HepG2 (cell line): ENCODE measurements around the gene GNGT2. TPM values are rescaled to one million over a fixed set of nuclear protein-coding genes. Genes with fewer than 3 reads are reported as not detected.
A peak's percentile ranks its signal among the peaks of the same experiment; 100 is the strongest.

Experiments used
- ATAC-seq: fragments of 200-7000 bp; cut with Tn5 transposase; 3 replicates; pipeline ENCODE4 v1.9.1; 2020; ENCODE audit warnings: mild to moderate bottlenecking, moderate library complexity
- BruUV-seq: library from RNA; stranded (reverse); fragments of 400-500 nt; replicated peaks from 2 replicates; lab custom pipeline; 2021; lab: Mats Ljungman, UMichigan
- CTCF ChIA-PET: fragments of 300-600 bp; formaldehyde crosslinking; extraction: SDS; loops from one replicate; lab custom pipeline; 2021; ENCODE audit warnings: low total read pairs, inconsistent platforms, low intra/inter-chr PET ratio; lab: Yijun Ruan, JAX
- POLR2A ChIA-PET: fragments of 350-600 bp; sonication (Branson Sonifier 250); formaldehyde crosslinking; loops from one replicate; lab custom pipeline; 2020; ENCODE audit warnings: antibody characterized with exemption, inconsistent platforms; lab: Yijun Ruan, JAX
- DNase-seq: peaks from one replicate; pipeline ENCODE4 v3.0.0-alpha.2; 2015; ENCODE audit warnings: low spot score
- FAIRE-seq: peaks from 3 replicates; lab custom pipeline; 2011; peaks lifted over from hg19 to GRCh38; lab: Jason Lieb, UNC
- H2AFZ ChIP-seq: one replicate; pipeline ENCODE4 v1.6.1; 2011; ENCODE audit warnings: low read length, inconsistent platforms
- H3K27ac ChIP-seq: fragments of 300-600 bp; 3 replicates; pipeline ENCODE4 v1.8.0; 2011; ENCODE audit warnings: mixed run types, mild to moderate bottlenecking, mixed read lengths, low read length, inconsistent platforms; ENCODE audit not compliant: insufficient read depth; ENCODE audit errors: extremely low read length
- H3K27me3 ChIP-seq, 2 experiments: fragments of 200-600 bp in 1 of 2; 2 replicates in 1 of 2; 3 replicates in 1 of 2; pipeline versions ENCODE4 v1.6.0 to v1.8.0; 2011; ENCODE audit warnings: low read length in 2 of 2, mild to moderate bottlenecking in 2 of 2, moderate library complexity in 2 of 2, inconsistent platforms in 1 of 2; ENCODE audit not compliant: insufficient read depth in 2 of 2, control insufficient read depth in 1 of 2
- H3K36me3 ChIP-seq, 2 experiments: fragments of 200-600 bp in 1 of 2; replicated peaks in 1 of 2; 2 replicates in 1 of 2; 3 replicates in 1 of 2; pipeline versions ENCODE4 v1.5.1 to v1.8.0; 2011; ENCODE audit warnings: low read length in 2 of 2, inconsistent platforms in 1 of 2; ENCODE audit not compliant: insufficient read depth in 2 of 2, control insufficient read depth in 1 of 2
- H3K4me1 ChIP-seq: 2 replicates; pipeline ENCODE4 v1.5.1; 2012; ENCODE audit warnings: low read length, inconsistent platforms; ENCODE audit not compliant: insufficient read depth
- H3K4me2 ChIP-seq: 2 replicates; pipeline ENCODE4 v1.6.0; 2011; ENCODE audit warnings: low read depth, low read length, inconsistent platforms
- H3K4me3 ChIP-seq, 3 experiments: fragments of 200-600 bp in 1 of 3; sonication (generic), shearing (Covaris generic) in 1 of 3; replicated peaks in 1 of 3; 2 replicates each; pipeline ENCODE4 v1.5.1; 2011 to 2016; ENCODE audit warnings: low read length in 3 of 3, inconsistent platforms in 2 of 3, low read depth in 2 of 3, mild to moderate bottlenecking in 2 of 3, control low read depth in 1 of 3, mixed read lengths in 1 of 3; ENCODE audit not compliant: insufficient read depth in 1 of 3
- H3K79me2 ChIP-seq: one replicate; pipeline ENCODE4 v1.6.1; 2011; ENCODE audit warnings: low read length, inconsistent platforms; ENCODE audit not compliant: insufficient read depth
- H3K9ac ChIP-seq: 2 replicates; pipeline ENCODE4 v1.6.0; 2011; ENCODE audit warnings: mild to moderate bottlenecking, low read depth, low read length, inconsistent platforms; ENCODE audit not compliant: insufficient read depth
- H3K9me3 ChIP-seq: 2 replicates; pipeline ENCODE4 v1.5.1; 2012; ENCODE audit warnings: mild to moderate bottlenecking, low read length
- H4K20me1 ChIP-seq: 2 replicates; pipeline ENCODE4 v1.6.0; 2011; ENCODE audit warnings: inconsistent platforms, mild to moderate bottlenecking, low read length, moderate library complexity; ENCODE audit not compliant: insufficient read depth
- ATF7 ChIP-seq, 2 experiments: fragments of 450-650 bp in 1 of 2; sonication (generic) in 1 of 2; formaldehyde crosslinking in 1 of 2; IDR thresholded peaks; 2 replicates each; pipeline versions ENCODE4 v1.4.0 to v1.6.1; 2016 to 2020; ENCODE audit warnings: antibody characterized with exemption in 1 of 2, mild to moderate bottlenecking in 1 of 2, missing genetic modification reagents in 1 of 2
- HDAC1 ChIP-seq: sonication (generic); formaldehyde crosslinking; IDR thresholded peaks from 2 replicates; pipeline ENCODE4 v1.5.1; 2020; ENCODE audit warnings: mild to moderate bottlenecking, missing genetic modification reagents
- PHF5A ChIP-seq: IDR thresholded peaks from one replicate; pipeline ENCODE4 v1.6.1; 2018; ENCODE audit warnings: low read depth, missing genetic modification reagents; ENCODE audit not compliant: unreplicated experiment
- RORA ChIP-seq: sonication (generic); formaldehyde crosslinking; IDR thresholded peaks from 2 replicates; pipeline ENCODE4 v1.5.0; 2020; ENCODE audit warnings: mild to moderate bottlenecking, missing genetic modification reagents, moderate library complexity
- SOX6 ChIP-seq, 2 experiments: fragments of 450-650 bp in 1 of 2; sonication (generic) in 1 of 2; formaldehyde crosslinking in 1 of 2; IDR thresholded peaks; 2 replicates each; pipeline versions ENCODE4 v1.4.0 to v1.6.1; 2017 to 2020; ENCODE audit warnings: antibody characterized with exemption in 1 of 2, mild to moderate bottlenecking in 1 of 2, missing genetic modification reagents in 1 of 2
- ZFP62 ChIP-seq: sonication (generic); formaldehyde crosslinking; IDR thresholded peaks from 2 replicates; pipeline ENCODE4 v1.4.0; 2020; ENCODE audit warnings: missing genetic modification reagents
- ZFP90 ChIP-seq: sonication (generic); formaldehyde crosslinking; IDR thresholded peaks from 2 replicates; pipeline ENCODE4 v1.8.0; 2022; ENCODE audit warnings: missing genetic modification reagents, mild to moderate bottlenecking, inconsistent platforms, borderline replicate concordance
- ZNF34 ChIP-seq: sonication (generic); formaldehyde crosslinking; IDR thresholded peaks from 2 replicates; pipeline ENCODE4 v1.4.0; 2020; ENCODE audit warnings: mild to moderate bottlenecking, missing genetic modification reagents, borderline replicate concordance
- ZNF343 ChIP-seq: sonication (generic); formaldehyde crosslinking; IDR thresholded peaks from 2 replicates; pipeline ENCODE4 v1.4.0; 2020; ENCODE audit warnings: mild to moderate bottlenecking, missing genetic modification reagents
- ZNF780A ChIP-seq: sonication (generic); formaldehyde crosslinking; IDR thresholded peaks from 2 replicates; pipeline ENCODE4 v1.8.0; 2022; ENCODE audit warnings: mild to moderate bottlenecking, missing genetic modification reagents, moderate library complexity
- ZSCAN22 ChIP-seq: sonication (generic); formaldehyde crosslinking; IDR thresholded peaks from 2 replicates; pipeline ENCODE4 v1.4.0; 2020; ENCODE audit warnings: mild to moderate bottlenecking, missing genetic modification reagents
- WGBS: methylation state at CpG from one replicate; pipeline ENCODE4 v1.1.6; 2017; ENCODE audit warnings: low lambda C conversion rate; 5-methylcytosine and 5-hydroxymethylcytosine counted together
- in situ Hi-C: cut with HindIII; loops from 2 replicates; pipeline ENCODE4 v1.10.0; 2017; ENCODE audit warnings: low pct_unique_long_range_greater_than_20kb; ENCODE audit not compliant: extremely low pct_ligation_motif_present
- intact Hi-C: fragments of 100-400 bp; cut with micrococcal nuclease; formaldehyde crosslinking; loops from one replicate; pipeline ENCODE4 v1.10.0; 2022; ENCODE audit not compliant: unreplicated experiment
- polyA plus RNA-seq, 8 experiments: library from polyadenylated mRNA; depleted of rRNA in 3 of 8; stranded (reverse) in 7 of 8; unstranded in 1 of 8; fragments of >200 nt; fragmentation: Illumina TruSeq in 4 of 8; extraction: Trizol in 4 of 8; gene quantifications; 2 replicates each; pipeline versions ENCODE4 v1.2.1 to v1.2.3, GENCODE V29; 2011 to 2016; ENCODE audit warnings: low read depth in 4 of 8, missing spikeins in 1 of 8, mixed read lengths in 1 of 8; ENCODE audit not compliant: insufficient read depth in 1 of 8
- total RNA-seq, 5 experiments: library from RNA; depleted of rRNA; stranded (reverse); fragments of >200 nt; fragmentation: Illumina TruSeq; extraction: Trizol; gene quantifications; 2 replicates each; pipeline ENCODE4 v1.2.3, GENCODE V29; 2016; ENCODE audit warnings: low read depth in 1 of 5
- TF ChIP-seq, protein P1 (sequence below): sonication (generic); formaldehyde crosslinking; conservative IDR thresholded peaks from 2 replicates; pipeline ENCODE4 v1.8.0; 2022; ENCODE audit warnings: low read depth, missing genetic modification reagents
- TF ChIP-seq, protein P2 (sequence below): sonication (generic); formaldehyde crosslinking; IDR thresholded peaks from 2 replicates; pipeline ENCODE4 v1.5.0; 2020; ENCODE audit warnings: mild to moderate bottlenecking, low read depth, missing genetic modification reagents, borderline replicate concordance
- TF ChIP-seq, protein P3 (sequence below): sonication (generic); formaldehyde crosslinking; IDR thresholded peaks from 2 replicates; pipeline ENCODE4 v1.4.0; 2020; ENCODE audit warnings: mild to moderate bottlenecking, missing genetic modification reagents
- TF ChIP-seq, protein P4 (sequence below): sonication (generic); formaldehyde crosslinking; IDR thresholded peaks from 2 replicates; pipeline ENCODE4 v1.4.0; 2020; ENCODE audit warnings: missing genetic modification reagents, mild to moderate bottlenecking, borderline replicate concordance
- TF ChIP-seq, protein P5 (sequence below): IDR thresholded peaks from 2 replicates; pipeline ENCODE4 v1.6.1; 2016; ENCODE audit warnings: control low read depth

The GNGT2 gene
- total and polyA plus RNA-seq, 2 of the 13 experiments (the other 11 are each of a cell fraction or from before 2014, with no cell fraction given) = not detected

DNA sequence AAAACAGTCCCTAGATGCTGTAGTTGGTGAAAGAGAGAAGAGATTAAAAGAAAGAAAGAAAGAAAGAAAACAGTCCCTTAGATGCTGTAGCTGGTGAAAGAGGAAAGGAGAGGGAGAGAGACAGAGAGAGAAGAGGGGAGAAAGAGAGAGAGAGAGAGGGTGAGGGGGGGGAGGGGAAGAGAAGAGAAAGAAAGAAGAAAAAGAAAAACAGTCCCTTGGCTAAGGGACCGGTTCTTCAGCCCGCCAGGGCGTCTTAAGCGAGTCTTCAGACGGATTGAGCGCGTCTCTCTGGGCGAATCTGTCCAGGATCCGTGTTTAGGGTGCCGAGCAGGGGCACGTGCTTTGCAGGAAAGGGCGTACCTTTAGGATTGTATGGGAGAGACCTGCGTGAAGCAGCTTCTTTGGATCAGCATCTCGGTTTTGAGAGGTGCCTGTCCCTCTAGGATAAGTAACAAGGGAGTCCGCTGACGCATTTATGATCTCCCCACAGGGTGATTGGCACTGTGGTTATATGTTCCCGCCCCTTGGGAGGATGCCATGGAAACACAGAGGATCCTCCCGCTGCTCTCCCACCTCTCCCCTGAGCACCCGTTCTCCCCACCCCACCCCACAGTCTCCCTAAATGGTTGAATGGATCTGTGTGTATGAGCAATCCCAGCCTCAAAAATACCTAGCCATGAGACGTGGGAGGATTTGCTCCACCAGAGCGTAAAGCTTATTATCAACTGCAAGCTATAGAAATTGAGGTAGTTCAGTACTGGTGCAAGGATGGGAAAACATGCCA lies 16.7 kb downstream of the GNGT2 start:
- Histone ChIP-seq H3K27ac (no peak overlapping the region), H3K4me1 (peaks cover 25% of the 10 kb centered on the region), H3K4me2 (peak overlapping the region; percentile 77), H3K9ac (no peak overlapping the region), H3K27me3 (peaks cover 0 to 2% of the 10 kb centered on the region in 2 experiments; a peak in 1 of 5 replicates), H3K4me3 (peak overlapping the region; percentile 75 to 80 (median 76); a peak in 4 of 6 replicates), H3K79me2 (no peaks in the 10 kb centered on the region), H3K36me3 (no peaks in the 10 kb centered on the region), H3K9me3 (no peaks in the 10 kb centered on the region), H2AFZ (no peak overlapping the region), H4K20me1 (no peaks in the 10 kb centered on the region)
- FAIRE-seq (no peak), ATAC-seq (no peak), DNase-seq (no peak)
- intact Hi-C loops = loop anchor here (2.0 to 5.0 kb wide), 2 partner anchors 86 to 301 kb away; partner anchors contain the start of gene ATP5MC1
- BruUV-seq = no TSS peak
- CTCF ChIA-PET = no interaction called here
- POLR2A ChIA-PET = interaction anchor here (3.1 kb wide), 1 partner anchor 125 kb away, joined by 16 read pairs; no protein-coding TSS in a partner anchor
- in situ Hi-C loops = no loop called here
- 53% methylated on average over 21 of the region's 21 CpGs for WGBS
- TF ChIP-seq, protein P1, sequence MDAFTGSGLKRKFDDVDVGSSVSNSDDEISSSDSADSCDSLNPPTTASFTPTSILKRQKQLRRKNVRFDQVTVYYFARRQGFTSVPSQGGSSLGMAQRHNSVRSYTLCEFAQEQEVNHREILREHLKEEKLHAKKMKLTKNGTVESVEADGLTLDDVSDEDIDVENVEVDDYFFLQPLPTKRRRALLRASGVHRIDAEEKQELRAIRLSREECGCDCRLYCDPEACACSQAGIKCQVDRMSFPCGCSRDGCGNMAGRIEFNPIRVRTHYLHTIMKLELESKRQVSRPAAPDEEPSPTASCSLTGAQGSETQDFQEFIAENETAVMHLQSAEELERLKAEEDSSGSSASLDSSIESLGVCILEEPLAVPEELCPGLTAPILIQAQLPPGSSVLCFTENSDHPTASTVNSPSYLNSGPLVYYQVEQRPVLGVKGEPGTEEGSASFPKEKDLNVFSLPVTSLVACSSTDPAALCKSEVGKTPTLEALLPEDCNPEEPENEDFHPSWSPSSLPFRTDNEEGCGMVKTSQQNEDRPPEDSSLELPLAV (CRISPR knock-in tag) = no peak
- TF ChIP-seq ZNF780A = no peak
- TF ChIP-seq, protein P2, sequence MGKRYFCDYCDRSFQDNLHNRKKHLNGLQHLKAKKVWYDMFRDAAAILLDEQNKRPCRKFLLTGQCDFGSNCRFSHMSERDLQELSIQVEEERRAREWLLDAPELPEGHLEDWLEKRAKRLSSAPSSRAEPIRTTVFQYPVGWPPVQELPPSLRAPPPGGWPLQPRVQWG = no peak
- TF ChIP-seq, protein P3, sequence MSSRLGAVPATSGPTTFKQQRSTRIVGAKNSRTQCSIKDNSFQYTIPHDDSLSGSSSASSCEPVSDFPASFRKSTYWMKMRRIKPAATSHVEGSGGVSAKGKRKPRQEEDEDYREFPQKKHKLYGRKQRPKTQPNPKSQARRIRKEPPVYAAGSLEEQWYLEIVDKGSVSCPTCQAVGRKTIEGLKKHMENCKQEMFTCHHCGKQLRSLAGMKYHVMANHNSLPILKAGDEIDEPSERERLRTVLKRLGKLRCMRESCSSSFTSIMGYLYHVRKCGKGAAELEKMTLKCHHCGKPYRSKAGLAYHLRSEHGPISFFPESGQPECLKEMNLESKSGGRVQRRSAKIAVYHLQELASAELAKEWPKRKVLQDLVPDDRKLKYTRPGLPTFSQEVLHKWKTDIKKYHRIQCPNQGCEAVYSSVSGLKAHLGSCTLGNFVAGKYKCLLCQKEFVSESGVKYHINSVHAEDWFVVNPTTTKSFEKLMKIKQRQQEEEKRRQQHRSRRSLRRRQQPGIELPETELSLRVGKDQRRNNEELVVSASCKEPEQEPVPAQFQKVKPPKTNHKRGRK (CRISPR knock-in tag) = peak; percentile 93
- TF ChIP-seq HDAC1 (CRISPR knock-in tag) = no peak
- TF ChIP-seq ZFP90 (CRISPR knock-in tag) = no peak
- no peak for TF ChIP-seq PHF5A
- TF ChIP-seq ZFP62 = no peak
- TF ChIP-seq ZNF343 (CRISPR knock-in tag) = no peak
- peak; percentile 67 for TF ChIP-seq ATF7 (IDR thresholded peaks at IDR 0.05)
- no peak for TF ChIP-seq ATF7 (CRISPR knock-in tag; IDR thresholded peaks at IDR 0.05)
- TF ChIP-seq, protein P4, sequence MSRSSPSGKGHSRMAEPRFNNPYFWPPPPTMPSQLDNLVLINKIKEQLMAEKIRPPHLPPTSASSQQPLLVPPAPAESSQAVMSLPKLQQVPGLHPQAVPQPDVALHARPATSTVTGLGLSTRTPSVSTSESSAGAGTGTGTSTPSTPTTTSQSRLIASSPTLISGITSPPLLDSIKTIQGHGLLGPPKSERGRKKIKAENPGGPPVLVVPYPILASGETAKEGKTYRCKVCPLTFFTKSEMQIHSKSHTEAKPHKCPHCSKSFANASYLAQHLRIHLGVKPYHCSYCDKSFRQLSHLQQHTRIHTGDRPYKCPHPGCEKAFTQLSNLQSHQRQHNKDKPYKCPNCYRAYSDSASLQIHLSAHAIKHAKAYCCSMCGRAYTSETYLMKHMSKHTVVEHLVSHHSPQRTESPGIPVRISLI (CRISPR knock-in tag) = no peak
- no peak for TF ChIP-seq ZNF34 (CRISPR knock-in tag)
- TF ChIP-seq, protein P5, sequence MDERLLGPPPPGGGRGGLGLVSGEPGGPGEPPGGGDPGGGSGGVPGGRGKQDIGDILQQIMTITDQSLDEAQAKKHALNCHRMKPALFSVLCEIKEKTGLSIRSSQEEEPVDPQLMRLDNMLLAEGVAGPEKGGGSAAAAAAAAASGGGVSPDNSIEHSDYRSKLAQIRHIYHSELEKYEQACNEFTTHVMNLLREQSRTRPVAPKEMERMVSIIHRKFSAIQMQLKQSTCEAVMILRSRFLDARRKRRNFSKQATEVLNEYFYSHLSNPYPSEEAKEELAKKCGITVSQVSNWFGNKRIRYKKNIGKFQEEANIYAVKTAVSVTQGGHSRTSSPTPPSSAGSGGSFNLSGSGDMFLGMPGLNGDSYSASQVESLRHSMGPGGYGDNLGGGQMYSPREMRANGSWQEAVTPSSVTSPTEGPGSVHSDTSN (CRISPR knock-in tag) = peak; percentile 52; the same call in 1 of the 2 replicates
- TF ChIP-seq ZSCAN22 (CRISPR knock-in tag) = no peak
- TF ChIP-seq RORA (CRISPR knock-in tag) = no peak
- TF ChIP-seq SOX6 (IDR thresholded peaks at IDR 0.05) = 0 out of 2 replicates have a peak, but pooled peaks have one; percentile 60
- no peak for TF ChIP-seq SOX6 (CRISPR knock-in tag; IDR thresholded peaks at IDR 0.05)
